Subcutaneous abdominal adipose tissue (tissue), 5 donors: ENCODE results near the gene SEC24B.

Experiments used
- H3K27ac ChIP-seq: one replicate; pipeline ENCODE4 v1.7.0; 2013; ENCODE audit warnings: low read depth, mild to moderate bottlenecking, inconsistent platforms, low read length, moderate library complexity
- H3K27me3 ChIP-seq, 5 donors: one replicate each; pipeline ENCODE4 v1.7.0; 2013; ENCODE audit warnings: low read length in 5 of 5, inconsistent platforms in 1 of 5; ENCODE audit not compliant: control insufficient read depth in 5 of 5, insufficient read depth in 4 of 5
- H3K36me3 ChIP-seq, 5 donors: one replicate each; pipeline ENCODE4 v1.7.0; 2013; ENCODE audit warnings: low read length in 5 of 5; ENCODE audit not compliant: control insufficient read depth in 5 of 5, insufficient read depth in 5 of 5
- H3K4me1 ChIP-seq, 5 donors: one replicate each; pipeline ENCODE4 v1.7.0; 2013; ENCODE audit warnings: low read length in 5 of 5, mild to moderate bottlenecking in 3 of 5, moderate library complexity in 1 of 5; ENCODE audit not compliant: control insufficient read depth in 5 of 5, insufficient read depth in 5 of 5
- H3K4me3 ChIP-seq, 5 donors: one replicate each; pipeline ENCODE4 v1.7.0; 2013; ENCODE audit warnings: low read length in 5 of 5, low read depth in 1 of 5
- H3K9ac ChIP-seq, 5 donors: one replicate each; pipeline ENCODE4 v1.7.0; 2013; ENCODE audit warnings: low read length in 5 of 5, mild to moderate bottlenecking in 4 of 5, moderate library complexity in 3 of 5
- H3K9me3 ChIP-seq, 5 donors: one replicate each; pipeline ENCODE4 v1.7.0; 2013; ENCODE audit warnings: low read length in 5 of 5; ENCODE audit not compliant: control insufficient read depth in 5 of 5
- donor health status: healthy.
- donor health status: healthy.
- donor health status: healthy.
- donor health status: healthy.
- donor health status: healthy.

The SEC24B gene

GRCh38 chr4:109589605-109590004 lies 156.0 kb downstream of the SEC24B start:
- Histone ChIP-seq H3K4me3 (no peak overlapping the region), H3K9ac (no peak overlapping the region), H3K4me1 (no peaks in the 10 kb centered on the region), H3K9me3 (no peaks in the 10 kb centered on the region), H3K36me3 (no peaks in the 10 kb centered on the region), H3K27me3 (no peaks in the 10 kb centered on the region), H3K27ac (no peak overlapping the region)
